Natural killer cell (primary cell): ENCODE measurements around the gene LARP1. TPM values are rescaled to one million over a fixed set of nuclear protein-coding genes. Genes with fewer than 3 reads are reported as not detected.

Source experiments
- ATAC-seq, 3 donors: fragments of 150-1000 bp in 2 of 3; fragments of 200-7000 bp in 1 of 3; cut with Tn5 transposase; 1 replicate in 1 of 3; 2 replicates in 2 of 3; pipeline ENCODE4 v1.10.0; 2021; ENCODE audit warnings: mild to moderate bottlenecking in 2 of 3, moderate library complexity in 2 of 3
- DNase-seq, 2 donors: peaks; one replicate each; pipeline versions ENCODE4 v3.0.0 to v3.0.0-alpha.2; 2013 to 2021; ENCODE audit warnings: mixed read lengths in 1 of 2
- H3K27ac ChIP-seq: one replicate; pipeline ENCODE4 v1.5.1; 2013; ENCODE audit warnings: mild to moderate bottlenecking, low read length
- H3K27me3 ChIP-seq: one replicate; pipeline ENCODE4 v1.6.1; 2013; ENCODE audit warnings: low read length; ENCODE audit not compliant: control insufficient read depth, insufficient read depth
- H3K36me3 ChIP-seq: one replicate; pipeline ENCODE4 v1.6.1; 2013; ENCODE audit warnings: low read length; ENCODE audit not compliant: control insufficient read depth, insufficient read depth
- H3K4me1 ChIP-seq: one replicate; pipeline ENCODE4 v1.6.1; 2013; ENCODE audit warnings: low read length; ENCODE audit not compliant: control insufficient read depth, insufficient read depth
- H3K4me3 ChIP-seq: one replicate; pipeline ENCODE4 v1.5.1; 2013; ENCODE audit warnings: low read length
- H3K9me3 ChIP-seq: one replicate; pipeline ENCODE4 v1.6.1; 2013; ENCODE audit warnings: low read length; ENCODE audit not compliant: control insufficient read depth, insufficient read depth
- H3K27ac Mint-ChIP-seq, 2 donors: one replicate each; pipeline ENCODE4 v1.8.0; 2022; ENCODE audit warnings: mild to moderate bottlenecking in 2 of 2, mixed read lengths in 2 of 2, moderate library complexity in 1 of 2
- H3K27me3 Mint-ChIP-seq, 2 donors: one replicate each; pipeline ENCODE4 v1.8.0; 2022; ENCODE audit warnings: low read depth in 2 of 2, mixed read lengths in 2 of 2
- H3K36me3 Mint-ChIP-seq: one replicate; pipeline ENCODE4 v1.8.0; 2022; ENCODE audit warnings: mixed read lengths
- H3K4me1 Mint-ChIP-seq, 2 donors: one replicate each; pipeline ENCODE4 v1.8.0; 2022; ENCODE audit warnings: mixed read lengths in 2 of 2
- H3K4me3 Mint-ChIP-seq: one replicate; pipeline ENCODE4 v1.8.0; 2022; ENCODE audit warnings: mild to moderate bottlenecking, moderate library complexity, mixed read lengths
- H3K9me3 Mint-ChIP-seq, 2 donors: one replicate each; pipeline ENCODE4 v1.8.0; 2022; ENCODE audit warnings: mixed read lengths in 2 of 2
- CTCF ChIP-seq: fragments of 200-600 bp; IDR thresholded peaks from one replicate; pipeline ENCODE4 v1.8.0; 2022; ENCODE audit warnings: antibody characterized with exemption
- WGBS: methylation state at CpG from one replicate; pipeline ENCODE4 v1.1.7; 2013; ENCODE audit warnings: missing lambda C conversion rate; ENCODE audit not compliant: insufficient coverage; 5-methylcytosine and 5-hydroxymethylcytosine counted together
- intact Hi-C: fragments of 100-400 bp; cut with micrococcal nuclease; formaldehyde crosslinking; loops from one replicate; pipeline ENCODE4 v1.14.2; 2022
- total RNA-seq, 4 donors: library from RNA; stranded (reverse); fragments of 120-200 nt in 1 of 4; gene quantifications; one replicate each; pipeline versions ENCODE4 v1.2.3 to v1.2.4, GENCODE V29; 2013 to 2022

LARP1 gene
- total RNA-seq, 3 donors from 2014 or later (not counting 1 experiment from before 2014, with no cell fraction given) = 103 to 117 (median 112) TPM

DNA sequence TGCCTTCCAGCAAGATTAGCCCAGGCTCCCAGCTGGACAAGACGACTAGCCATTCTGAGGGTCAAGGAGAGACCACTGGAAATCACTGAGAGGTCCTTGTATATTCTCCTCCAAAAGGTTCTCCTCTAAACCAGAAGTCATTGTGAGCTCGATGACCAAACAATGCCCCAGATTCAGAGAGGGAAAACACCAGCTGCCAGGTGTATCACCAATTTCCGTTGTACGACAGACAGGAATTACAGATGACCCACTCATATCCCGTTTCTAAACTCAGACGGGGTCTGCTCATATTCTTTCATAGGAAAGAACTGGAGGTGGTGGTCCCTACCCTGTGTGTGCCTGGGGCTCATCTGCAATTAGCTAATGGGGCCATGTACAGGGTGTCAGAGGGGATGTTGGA lies 81.0 kb downstream of the LARP1 start:
- intact Hi-C loops = no loop called here
- WGBS = 94% methylated on average over 6 of the region's 6 CpGs
- Mint-ChIP-seq H3K4me1 (peaks cover 0 to 5% of the 10 kb centered on the region in 2 donors), H3K27ac (no peak overlapping the region), H3K36me3 (no peaks in the 10 kb centered on the region), H3K9me3 (no peaks in the 10 kb centered on the region), H3K4me3 (no peak overlapping the region), H3K27me3 (no peaks in the 10 kb centered on the region)
- Histone ChIP-seq H3K27me3 (no peaks in the 10 kb centered on the region), H3K9me3 (no peaks in the 10 kb centered on the region), H3K36me3 (no peaks in the 10 kb centered on the region), H3K4me3 (no peak overlapping the region), H3K4me1 (no peaks in the 10 kb centered on the region), H3K27ac (no peak overlapping the region)
- DNase-seq = no peak
- no peak for ATAC-seq
- TF ChIP-seq CTCF = no peak

DNA sequence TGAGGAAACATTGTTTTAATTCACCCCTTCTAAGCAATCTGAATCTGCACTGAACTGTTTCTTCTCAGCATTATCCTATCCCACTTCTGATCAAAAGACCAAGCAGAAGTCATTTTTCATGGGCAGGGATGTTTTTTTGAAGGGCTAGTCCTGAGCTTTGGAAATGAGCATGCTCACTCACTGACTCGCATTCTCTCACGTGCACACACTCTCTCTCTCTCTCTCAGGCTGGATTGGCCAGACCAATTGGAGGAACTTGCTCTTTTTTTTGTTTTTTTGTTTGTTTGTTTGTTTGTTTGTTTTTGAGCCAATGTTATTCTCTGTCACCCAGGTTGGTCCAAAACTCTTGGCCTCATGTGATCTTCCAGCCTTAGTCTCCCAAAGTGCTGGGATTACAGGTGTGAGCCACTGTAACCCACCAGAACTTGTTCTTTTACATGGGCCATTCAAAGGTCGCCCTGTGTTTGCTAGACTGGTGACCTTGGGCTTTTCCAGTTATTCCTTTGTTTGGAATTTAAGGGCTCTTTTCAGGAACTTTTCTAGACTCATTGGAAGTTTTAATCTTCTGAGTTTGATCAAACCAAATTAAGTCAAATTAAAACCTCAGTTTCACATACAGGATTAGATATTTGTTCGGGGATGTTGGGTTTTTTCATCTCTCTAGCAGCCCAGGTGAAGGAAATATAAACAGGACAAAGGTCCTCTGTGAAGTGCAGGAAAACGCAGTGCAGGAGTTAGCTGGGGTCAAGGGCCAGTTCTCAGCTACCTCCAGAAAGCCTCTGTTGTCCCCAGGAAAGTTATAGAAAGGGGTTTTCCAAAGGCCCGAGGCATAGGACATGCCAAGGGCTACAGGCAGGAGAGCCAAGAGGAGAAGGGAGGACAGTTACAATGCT lies 82.1 kb downstream of the LARP1 start:
- no peaks in the 10 kb centered on the region for H3K36me3 Mint-ChIP-seq
- no peaks in the 10 kb centered on the region for H3K27me3 Mint-ChIP-seq
- H3K4me1 Mint-ChIP-seq = peaks cover 0 to 5% of the 10 kb centered on the region in 2 donors
- Histone ChIP-seq H3K36me3 (no peaks in the 10 kb centered on the region), H3K27me3 (no peaks in the 10 kb centered on the region), H3K4me1 (no peaks in the 10 kb centered on the region), H3K9me3 (no peaks in the 10 kb centered on the region), H3K27ac (no peak overlapping the region), H3K4me3 (no peak overlapping the region)
- no peak for TF ChIP-seq CTCF
- H3K9me3 Mint-ChIP-seq = no peaks in the 10 kb centered on the region
- intact Hi-C loops = no loop called here
- 90% methylated on average over 6 of the region's 6 CpGs for WGBS
- no peak for DNase-seq
- ATAC-seq = no peak
- H3K4me3 Mint-ChIP-seq = no peak overlapping the region
- H3K27ac Mint-ChIP-seq = no peak overlapping the region

DNA sequence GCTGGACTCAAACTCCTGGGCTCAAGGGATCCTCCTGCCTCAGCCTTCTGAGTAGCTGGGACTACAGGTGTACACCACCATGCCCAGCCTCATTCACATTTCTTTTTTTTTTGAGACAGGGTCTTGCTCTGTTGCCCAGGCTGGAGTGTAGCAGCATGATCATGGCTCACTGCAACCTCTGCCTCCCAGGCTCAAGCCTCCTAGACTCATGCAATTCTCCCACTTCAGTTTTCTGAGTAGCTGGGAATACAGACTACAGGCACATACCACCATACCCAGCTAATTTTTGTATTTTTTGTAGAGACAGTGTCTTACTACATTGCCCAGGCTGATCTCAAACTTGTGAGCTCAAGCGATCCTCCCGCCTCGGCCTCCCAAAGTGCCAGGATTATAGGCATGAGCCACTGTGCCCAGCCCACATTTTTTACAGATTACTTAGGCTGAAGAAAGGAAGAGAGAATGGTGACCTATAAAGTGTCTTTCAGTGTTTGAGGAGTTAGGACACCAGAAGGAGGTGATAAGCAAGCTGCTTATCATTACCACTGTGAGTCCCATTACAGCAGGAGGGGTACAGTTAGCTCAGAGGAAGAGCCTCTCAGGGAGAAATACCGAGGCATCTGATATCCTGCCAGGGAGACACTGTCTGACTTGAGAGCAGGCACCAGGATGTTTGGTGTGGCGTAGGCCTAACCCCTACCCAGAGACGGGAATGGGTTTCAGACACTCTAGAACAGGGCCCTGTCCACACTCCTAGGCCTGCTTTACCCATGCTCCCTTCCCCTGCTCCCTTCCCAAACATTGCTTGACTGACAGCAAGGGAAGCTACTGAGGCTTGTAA lies 85.5 kb downstream of the LARP1 start:
- no peaks in the 10 kb centered on the region for H3K9me3 Mint-ChIP-seq
- DNase-seq (no peak), ATAC-seq (no peak)
- no peak overlapping the region for H3K4me3 ChIP-seq
- no peaks in the 10 kb centered on the region for H3K36me3 ChIP-seq
- no peak for TF ChIP-seq CTCF
- intact Hi-C loops = no loop called here
- no peak overlapping the region for H3K4me3 Mint-ChIP-seq
- no peaks in the 10 kb centered on the region for H3K36me3 Mint-ChIP-seq
- no peaks in the 10 kb centered on the region for H3K27me3 ChIP-seq
- H3K4me1 Mint-ChIP-seq = no peaks in the 10 kb centered on the region
- 84% methylated on average over 6 of the region's 6 CpGs for WGBS
- H3K27ac Mint-ChIP-seq = no peak overlapping the region
- H3K27me3 Mint-ChIP-seq = no peaks in the 10 kb centered on the region
- H3K9me3 ChIP-seq = no peaks in the 10 kb centered on the region
- no peaks in the 10 kb centered on the region for H3K4me1 ChIP-seq
- H3K27ac ChIP-seq = no peak overlapping the region
